HG03139 (cell line): ENCODE measurements around the gene FRK.
"Not testable (repeated sequence)": the region's sequence is repeated elsewhere in the genome, so short reads cannot be mapped to it uniquely, and the experiment has no call there.

Source experiments
- ATAC-seq: cut with Tn5 transposase; IDR thresholded peaks from one replicate; pipeline ENCODE4 v1.9.1; 2021; ENCODE audit not compliant: unreplicated experiment

The FRK gene

DNA sequence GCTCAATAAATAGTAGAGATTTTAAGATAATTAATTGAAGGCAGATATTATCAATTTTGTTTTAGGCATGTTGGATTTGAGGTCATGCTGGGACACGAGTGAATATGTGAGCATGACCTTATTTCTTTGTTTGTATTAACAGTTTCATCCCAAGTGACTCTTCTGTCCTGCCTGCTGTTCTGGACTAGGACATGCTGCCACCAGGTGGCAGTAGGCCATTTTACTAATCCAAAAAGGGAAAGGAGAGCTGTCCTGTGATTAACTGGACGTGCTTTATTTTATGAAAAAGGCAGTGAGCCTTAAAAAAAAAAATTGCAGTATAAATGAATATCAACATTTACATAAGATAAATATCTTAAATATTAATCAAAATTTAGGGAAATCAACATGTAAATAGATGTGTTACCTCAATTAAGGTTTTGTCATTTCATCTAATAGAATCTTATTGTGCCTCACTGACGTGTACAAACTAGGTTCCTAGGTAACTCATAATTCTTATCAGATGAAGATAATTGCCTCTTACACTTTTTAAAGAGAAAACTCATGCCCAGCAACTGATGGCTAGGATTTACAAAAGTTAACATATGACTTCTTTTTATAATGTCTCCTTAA is 49.8 kb downstream of the FRK start:
- ATAC-seq = peak; percentile 45

DNA sequence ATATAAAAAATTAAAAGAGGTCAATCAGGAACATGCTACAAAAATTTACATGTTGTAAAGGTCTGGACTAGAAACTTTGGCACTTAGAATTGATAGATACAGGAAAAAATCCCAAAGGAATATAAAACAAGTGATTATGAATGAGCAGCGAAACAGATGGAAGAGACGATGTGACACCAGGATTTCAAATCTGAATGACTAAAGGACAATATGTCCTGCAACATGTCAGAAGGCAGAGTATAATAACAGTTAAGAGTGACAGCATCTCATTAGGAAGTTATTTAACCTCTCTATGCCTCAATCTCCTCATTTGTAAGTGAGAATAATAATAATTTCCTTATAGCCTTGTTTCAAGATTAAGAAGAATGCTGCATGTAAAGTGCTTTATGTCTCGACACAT is 50.3 kb downstream of the FRK start:
- no peak for ATAC-seq

DNA sequence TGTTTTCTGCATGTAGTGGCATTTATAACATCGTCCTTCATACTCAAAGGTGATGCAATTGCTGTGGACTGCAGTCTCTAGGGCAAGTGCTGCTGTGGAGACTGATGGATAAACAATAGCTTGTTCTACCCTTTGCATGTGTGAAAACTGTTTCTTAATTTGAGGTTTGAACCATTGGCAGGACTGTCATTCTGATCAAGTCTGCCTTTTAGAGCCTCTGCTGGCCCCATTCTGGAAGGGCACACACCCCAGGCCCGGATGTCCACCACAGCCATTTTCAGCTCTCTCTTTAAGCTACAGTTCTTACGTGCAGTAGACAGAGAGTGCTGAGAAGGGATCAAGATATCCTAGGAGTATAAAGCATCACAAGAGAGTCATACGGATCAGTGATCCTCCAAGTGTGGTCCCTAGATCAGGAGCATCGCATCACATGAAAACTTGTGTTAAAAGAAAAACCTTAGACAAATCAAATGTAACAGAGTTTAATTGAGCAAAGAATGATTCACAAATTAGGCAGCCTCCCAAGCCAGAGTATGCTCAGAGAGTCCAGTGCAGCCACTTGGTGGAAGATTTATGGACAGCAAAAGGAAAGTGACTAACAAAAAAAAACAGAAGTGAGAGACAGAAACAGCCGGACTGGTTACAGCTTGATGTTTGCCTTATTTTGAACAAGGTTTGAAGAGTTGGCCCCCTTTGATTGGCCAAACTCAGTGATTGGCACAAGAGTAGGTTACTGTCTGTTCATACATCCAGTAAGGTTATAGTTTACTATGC is 52.0 kb downstream of the FRK start:
- ATAC-seq = peak; percentile 66

DNA sequence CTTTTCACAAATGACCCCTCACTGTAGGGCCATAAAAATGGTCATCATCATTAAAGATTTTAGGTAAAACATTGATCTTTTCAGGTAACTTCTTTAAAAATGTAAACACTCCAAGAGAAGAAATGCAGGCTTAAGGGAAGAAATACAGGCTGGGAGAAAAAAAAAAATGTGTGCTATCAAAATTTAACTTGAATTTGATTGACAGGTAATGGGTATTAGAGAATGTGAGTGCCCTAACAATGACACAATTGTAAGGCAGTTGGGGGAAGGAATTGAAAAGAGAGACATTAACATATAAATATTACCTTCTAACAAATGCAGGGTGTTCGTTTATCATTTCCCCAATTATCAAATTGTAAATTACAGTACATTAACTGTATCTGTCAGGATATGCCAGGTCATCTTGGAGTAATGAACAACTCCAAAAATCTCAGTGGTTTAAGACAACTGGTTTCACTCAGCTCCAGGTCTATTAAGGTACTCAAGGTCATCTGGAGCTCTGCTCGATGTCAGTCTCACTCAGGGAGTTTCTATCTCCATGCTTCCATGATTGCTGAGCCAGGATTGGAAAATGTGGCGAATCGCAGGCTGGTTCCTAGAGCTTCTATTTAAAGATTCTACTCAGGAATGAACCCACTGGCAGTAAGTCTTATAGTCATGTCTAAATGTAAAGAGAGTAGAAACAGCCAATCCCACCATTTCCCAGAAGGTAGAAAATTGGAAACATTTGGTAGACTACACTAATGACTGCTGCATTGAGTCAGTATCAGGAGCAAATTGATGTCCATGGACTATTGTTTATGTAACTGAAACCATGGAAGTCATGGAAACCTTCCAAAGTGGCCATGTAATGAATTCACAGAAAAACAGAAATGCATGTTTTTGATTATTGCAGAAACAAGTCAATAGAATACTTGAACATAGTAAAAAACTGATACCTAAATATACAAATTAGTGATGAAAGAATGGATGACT is 55.6 kb downstream of the FRK start:
- ATAC-seq = no peak

DNA sequence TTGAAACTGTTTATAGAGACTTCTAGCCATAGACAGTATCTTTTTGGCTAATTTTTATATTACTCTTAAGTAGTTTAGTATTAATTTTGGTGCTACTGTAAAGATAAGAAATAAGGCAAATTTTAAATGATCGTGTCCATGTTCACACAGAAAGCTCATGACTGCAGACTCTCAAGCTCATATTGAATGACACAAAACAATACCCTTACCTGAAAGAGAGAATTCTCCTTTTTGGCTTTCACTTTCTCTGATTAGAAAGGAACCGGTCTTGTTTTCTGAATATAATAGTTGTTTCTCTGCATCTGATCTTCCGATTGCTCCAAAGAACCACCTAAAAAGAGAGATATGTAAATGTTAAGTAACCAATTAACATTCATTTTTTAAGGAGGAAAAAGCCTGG is 57.0 kb downstream of the FRK start:
- ATAC-seq = peak; percentile 77

DNA sequence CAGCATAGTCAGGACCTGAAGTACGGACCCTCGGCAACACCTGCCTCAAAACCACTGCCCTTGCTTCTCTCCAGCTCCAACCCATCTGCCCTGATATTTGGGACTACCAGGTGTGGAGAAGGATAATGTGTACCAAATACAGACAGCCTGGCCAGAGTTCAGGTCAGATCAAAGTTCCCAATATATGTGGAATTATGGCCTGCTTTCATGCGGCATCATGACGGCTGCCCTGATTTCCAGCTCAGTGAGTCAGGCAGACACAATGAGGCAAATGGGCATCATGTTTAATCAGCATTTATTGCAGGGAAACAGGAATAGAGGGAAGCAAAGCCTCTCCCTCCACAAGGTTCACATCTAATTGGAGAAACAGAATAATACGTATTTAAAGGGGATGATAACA is 57.9 kb downstream of the FRK start:
- ATAC-seq = no peak

DNA sequence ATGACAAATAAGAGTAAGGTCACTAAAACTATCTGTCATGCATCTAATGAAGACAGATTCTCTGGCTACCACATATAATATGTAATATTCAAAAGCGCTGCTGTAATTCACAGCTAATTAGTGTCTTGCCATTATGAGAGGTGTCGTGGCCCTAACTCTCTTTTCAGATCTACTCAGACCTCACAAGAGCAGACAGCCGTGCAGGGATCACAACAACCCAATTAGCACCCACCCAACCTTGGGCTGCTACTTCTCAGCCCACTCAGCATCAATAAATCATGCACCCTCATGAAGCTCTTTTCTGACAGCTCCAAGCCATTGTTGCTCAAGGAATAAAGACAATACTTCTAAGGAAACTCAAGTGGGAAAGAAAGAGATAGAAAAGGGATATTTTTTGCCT is 61.5 kb downstream of the FRK start:
- no peak for ATAC-seq

DNA sequence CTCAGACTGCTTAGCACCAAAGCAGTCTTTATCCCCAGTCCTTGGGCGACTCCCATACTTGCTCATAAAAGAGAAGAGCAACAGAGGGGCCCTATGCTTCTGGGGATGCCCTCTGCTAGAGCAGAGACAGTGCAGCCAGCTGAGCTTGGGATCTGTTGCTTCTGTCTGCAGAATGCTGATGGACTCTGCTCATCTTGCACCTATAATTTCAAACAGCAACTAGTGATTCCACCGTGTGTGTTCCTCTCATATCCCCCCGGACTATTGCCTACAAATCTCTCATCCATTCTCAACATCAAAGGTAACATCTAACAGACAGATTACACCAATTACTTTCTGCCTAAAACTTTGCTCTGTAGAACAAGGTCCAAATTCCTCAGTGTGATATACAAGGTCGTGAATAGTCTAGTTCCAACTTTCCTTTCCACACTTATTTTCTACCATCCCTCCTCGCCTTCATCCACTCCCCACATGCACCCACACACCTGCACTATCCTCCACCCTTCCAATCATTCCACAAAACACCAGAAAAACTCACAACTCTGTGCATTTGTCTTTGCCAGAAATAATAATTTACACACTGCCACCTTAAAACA is 62.6 kb downstream of the FRK start:
- ATAC-seq = no peak

DNA sequence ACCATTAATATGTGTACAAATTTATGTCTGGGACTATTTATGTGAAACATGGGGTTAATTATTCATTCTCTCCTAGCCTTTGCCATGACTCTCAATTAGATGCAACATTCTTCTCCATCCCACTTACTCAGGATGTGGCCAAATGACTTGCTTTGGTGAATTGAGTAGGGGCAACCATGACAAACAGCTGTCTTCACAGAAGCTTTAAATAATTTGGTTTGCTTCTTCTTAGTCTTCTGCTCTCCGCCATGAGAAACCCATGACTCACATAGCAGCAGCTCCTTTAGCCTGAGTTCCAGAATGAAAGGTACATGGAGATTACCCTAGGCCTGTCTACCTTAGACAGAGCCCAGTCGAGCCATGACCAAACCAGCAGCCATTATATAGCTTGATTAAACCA is 74.7 kb downstream of the FRK start:
- no peak for ATAC-seq

DNA sequence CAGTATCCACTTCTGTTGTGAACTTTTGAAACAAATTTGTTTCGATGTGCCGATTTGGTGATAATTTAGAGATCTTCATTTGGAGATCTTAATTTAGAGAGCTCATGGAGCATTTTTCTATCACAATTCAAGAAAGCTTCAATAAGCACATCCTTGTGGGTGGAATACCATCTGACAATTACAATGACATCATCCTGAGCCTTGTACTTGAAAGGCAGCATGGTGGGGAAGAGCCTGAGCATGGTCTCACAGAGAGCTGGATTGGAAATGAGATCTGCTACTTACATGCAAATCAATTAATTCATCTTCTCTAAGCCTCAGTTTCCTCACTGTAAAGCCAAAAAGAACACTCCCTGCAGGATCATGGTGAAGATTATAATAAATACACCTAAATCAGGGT is 75.9 kb downstream of the FRK start:
- no peak for ATAC-seq

DNA sequence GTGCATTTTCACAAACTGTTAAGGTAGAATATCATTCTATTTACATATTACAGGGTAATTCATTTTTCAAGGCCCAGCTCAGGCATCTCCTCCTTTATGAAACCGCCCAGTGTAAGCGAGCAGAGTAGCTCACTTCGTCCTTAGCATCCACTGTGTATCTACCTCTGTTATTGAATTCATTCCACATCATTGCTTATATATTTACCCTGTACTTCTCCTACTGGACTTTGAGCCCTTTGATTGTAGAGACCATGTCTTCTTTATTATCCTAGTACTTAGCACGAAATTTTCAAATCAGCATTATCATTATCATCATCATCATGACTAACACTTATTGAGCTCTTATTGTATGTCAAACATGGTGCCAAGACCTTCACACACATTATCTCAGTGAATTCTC is 76.7 kb downstream of the FRK start:
- ATAC-seq = no peak

DNA sequence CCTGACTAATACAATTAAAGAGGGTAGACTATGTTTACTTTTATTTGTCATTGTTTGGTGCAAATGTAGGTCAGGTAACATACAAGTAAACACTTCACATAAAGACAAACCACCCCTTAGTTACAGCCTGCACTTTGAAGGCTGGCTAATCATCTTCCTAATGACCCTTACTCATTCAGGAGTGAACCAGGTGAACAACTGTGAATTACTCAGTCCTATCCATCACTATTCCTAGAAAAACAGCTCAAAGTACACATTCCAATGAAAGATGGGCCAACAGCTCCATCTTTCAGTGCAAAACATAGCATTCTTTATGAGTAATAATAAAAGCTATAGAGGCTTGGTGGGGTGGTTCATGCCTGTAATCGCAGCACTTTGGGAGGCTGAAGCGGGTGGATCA is 78.2 kb downstream of the FRK start:
- no peak for ATAC-seq

DNA sequence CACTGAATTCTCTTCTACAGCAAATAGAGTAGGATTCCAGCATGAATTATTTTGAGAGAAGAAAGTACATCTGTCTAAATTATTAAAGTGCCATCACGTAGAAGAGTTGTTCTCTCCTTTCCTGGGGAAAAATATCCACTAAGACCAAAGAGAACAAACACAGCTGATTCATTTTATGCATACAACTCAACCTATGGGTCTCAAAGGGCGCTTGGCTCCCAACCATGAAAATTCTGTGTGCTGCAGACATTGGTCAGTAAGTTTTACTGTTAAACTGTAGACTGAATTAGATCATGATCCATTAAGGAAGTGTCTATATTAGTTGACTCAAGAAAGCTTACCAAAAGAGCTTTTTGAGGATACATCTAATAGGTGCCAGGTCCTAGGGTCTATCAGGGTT is 83.5 kb downstream of the FRK start:
- no peak for ATAC-seq

DNA sequence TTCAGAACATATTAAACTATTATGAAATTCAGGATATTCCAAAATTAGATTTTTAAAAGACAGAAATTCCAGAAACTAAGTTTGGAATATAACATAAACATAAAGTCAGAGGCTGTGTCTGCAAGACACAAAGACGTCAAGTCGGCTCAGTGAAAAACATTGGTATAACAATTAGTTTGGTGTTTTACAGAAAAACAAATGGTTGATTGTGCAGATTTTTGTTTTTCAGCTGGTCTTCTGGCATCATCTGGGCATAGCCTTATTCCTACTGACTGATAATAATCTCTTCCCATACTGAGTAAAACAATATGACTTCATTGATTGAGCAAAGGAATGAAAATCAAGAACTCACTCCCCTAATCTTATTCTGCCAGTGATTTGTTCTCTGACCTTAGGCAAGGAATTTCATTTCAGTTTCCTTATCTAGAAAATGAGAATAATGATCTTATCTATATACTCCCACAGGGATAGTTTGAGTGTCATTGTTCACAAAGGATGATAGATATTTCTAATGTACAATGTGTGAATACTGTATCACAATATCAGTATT is 84.3 kb downstream of the FRK start:
- ATAC-seq = no peak

DNA sequence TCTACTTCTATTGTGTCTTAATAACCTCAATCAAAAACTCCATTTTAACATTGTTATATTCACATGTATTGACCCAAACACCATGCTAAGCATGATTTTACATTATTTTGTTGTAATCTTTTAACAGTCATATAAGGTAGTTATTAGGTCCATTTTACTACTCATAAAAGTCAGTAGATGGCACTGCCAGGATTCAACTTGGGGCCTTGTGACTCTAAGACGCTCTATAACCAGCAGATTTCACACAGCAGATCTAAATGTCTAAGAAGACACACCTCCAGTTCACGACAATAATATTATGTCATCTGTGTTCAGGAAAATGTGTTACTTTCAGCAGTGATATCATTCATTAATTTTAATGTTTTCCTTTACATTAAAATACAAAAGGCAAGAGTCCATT is 88.0 kb downstream of the FRK start:
- ATAC-seq = no peak

DNA sequence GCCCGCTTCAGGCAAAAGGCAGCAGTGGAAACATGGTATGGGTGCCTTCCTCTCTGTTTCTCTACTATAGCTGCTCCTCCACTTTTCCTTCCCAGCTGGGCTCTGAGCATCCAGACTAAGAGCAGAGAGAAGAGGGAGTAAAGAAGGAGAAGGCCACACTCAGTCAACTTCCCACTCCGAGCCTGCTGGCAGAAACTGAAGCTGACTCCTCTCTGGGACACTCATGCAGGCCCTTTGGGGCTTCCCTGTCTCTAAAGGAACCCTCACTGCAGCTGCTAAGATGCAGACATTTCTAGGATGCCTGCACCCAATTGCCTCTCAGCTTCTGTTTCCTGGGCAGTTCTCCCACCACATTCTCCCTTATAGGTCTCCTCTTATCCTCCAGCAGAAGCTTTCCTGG is 88.9 kb downstream of the FRK start:
- no peak for ATAC-seq

DNA sequence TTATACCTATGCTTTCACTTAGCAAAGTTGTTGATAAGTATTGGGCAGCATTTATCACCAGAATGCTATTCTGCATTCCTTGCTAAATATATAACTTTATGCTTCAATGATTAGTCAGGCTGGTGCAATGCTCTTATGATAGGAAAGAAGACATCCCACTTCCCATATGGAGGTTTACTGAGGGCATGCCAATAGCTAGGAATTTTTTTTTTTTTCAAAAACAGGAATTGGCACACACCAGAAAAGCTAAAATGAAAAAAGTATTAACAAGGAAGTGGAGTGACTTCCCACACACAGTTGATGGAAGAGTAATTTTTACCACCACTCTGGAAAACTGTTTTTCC is 90.8 kb downstream of the FRK start:
- ATAC-seq = no peak

DNA sequence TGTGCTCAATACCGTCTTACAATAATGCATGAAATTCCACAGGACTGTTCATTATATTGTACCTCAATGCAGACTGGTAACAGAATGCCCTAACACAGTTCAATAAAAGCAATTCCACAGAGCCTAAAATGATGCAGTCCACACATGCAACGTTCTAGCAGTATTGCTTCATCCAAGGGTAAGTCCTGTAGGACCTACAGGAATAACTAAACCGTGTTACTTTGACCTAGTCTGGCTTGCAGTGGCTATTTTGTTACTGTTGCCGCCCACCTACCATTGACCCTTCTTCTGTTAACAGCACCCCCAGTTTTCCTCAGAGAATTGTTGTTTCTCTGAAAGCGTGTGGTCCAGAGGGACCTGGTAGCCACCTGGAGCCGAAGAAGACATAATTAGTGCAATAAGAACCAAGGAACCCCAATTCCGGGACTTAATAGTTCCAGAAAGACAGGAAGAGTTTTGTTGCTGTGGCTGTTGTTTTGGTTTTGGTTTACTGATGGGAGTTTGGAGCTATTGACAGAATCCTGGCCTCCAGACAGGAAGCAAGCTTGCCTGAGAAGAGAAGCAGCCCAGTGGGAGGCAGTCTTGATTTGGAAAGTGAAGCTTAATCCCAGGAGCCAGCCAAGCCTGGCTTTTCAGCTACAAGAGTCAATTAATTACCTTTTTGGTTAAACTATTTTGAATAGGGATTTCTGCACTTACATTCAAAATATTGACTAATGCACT is 91.3 kb downstream of the FRK start:
- no peak for ATAC-seq

DNA sequence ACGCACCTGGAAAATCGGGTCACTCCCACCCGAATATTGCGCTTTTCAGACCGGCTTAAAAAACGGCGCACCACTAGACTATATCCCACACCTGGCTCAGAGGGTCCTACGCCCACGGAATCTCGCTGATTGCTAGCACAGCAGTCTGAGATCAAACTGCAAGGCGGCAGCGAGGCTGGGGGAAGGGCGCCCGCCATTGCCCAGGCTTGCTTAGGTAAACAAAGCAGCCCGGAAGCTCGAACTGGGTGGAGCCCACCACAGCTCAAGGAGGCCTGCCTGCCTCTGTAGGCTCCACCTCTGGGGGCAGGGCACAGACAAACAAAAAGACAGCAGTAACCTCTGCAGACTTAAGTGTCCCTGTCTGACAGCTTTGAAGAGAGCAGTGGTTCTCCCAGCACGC is 100.4 kb downstream of the FRK start:
- not testable (repeated sequence) for ATAC-seq

DNA sequence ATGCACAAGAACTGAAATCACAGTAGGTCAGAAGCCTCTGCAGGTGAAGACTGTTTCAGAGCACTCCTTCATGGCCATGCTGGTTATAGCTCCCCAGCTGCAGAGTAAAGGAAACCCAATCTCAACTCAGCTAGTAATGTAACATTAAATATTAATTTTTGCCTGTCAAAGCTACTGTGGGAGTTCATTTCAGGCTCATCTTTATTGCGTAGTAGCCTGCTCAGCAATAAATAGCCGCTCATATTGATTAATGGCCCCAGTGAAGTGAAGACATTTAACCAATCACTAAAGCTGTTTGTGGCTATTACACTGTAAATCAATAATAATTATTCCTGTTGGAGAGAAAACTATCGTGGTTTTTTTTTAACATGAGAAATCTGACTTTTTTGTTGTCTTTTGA is 101.7 kb downstream of the FRK start:
- no peak for ATAC-seq

DNA sequence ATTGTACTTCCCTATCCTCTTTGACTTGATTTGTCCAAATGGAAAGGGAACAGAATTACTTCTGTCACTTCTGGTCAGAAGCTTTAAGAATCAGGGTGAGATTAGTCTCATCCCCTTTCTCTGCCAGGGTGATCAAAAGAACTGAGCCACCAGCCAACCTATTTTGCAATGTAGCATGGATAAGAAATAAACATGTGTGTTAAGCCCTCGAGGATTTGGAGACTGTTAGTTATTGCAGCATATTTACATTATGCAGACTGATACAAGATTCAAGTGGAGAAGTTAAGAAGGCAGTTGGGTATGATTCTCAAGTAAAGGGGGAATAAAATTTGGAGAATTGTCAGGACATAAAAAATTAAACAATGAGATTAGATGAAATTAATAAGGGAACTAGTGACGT is 106.0 kb downstream of the FRK start:
- no peak for ATAC-seq
